ENCODE measurements around the gene ELK1.

GRCh38 chrX:47649781-47650163 lies 591 bp downstream of the ELK1 start:
- no peak for TF ChIP-seq CTCF (IDR thresholded peaks at IDR 0.05)
- TF ChIP-seq POLR2A (IDR thresholded peaks at IDR 0.05), result no peak
